ENCODE data around the gene NFKB1.
"Not testable (repeated sequence)": the region's sequence is repeated elsewhere in the genome, so short reads cannot be mapped to it uniquely, and the experiment has no call there.

NFKB1 gene

GRCh38 chr4:102601586-102602227 lies 100.5 kb downstream of the NFKB1 start:
- DNase-seq = no peak

DNA sequence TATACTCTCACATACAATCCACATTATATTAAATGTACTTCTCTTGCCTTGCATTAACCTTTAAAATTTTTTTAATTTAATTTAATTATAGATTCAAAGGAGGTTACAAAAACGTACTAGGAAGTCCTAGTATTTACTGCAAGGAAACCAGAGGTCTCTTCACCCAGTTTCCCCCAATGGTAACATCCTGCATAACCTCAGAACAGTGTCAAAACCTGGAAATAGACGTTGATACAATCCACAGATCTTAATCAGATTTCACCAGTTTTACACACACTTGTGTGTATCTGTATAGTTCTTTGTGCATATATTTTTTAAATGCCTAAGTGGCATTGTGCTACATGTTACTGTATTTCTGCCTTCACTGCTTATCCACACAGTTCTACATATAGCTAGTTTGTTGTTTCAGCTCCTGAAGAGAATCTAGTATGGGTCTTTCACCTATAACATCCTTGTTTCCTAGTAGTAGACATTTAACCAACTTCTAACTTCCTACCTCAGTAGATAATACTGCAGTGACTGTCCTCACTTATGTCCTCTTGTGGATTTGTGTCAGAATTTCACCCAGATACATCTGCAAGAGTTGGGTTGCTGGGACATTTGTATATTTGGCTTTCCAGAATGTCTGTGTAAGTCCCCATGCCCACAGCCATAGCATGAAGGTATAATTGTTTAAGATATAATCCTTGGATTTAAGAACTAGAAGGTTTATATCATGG lies 103.2 kb downstream of the NFKB1 start:
- DNase-seq = no peak

DNA sequence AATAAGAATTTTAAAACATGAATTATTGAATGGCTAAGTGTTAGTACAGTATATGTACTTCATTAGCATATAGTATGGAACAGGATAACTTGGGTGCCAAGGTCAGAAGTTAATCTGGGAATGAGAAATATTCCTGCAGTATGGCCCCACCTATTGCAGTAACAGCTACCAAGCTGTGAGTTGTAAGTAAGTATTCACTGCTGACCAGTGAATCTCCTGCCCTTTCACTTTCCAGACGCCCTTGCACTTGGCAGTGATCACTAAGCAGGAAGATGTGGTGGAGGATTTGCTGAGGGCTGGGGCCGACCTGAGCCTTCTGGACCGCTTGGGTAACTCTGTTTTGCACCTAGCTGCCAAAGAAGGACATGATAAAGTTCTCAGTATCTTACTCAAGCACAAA lies 105.1 kb downstream of the NFKB1 start:
- no peak for DNase-seq

- DNase-seq = no peak
These were observed 105.8 kb downstream of the NFKB1 start for GRCh38 chr4:102606846-102607450.

- no peak for DNase-seq
These were observed 107.0 kb downstream of the NFKB1 start for GRCh38 chr4:102608190-102608589.

DNA sequence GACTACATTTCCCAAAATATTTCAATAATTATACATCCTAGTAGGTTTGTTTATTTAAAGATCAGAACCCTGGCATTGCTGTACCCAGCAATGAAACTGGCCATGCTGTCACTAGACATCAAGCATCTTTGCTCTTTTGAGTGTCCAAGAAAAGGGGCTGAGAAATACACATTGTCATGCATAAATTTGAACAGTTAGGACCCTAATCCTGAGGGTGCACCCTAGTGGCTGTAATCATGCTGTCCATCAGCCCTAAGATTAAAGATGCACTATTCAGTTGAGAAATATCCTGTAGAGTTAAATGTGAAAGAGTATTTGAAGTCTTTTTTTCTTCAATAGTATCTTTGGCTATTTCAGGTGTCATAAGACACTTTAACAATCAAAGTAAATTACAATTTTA lies 108.8 kb downstream of the NFKB1 start:
- no peak for DNase-seq

DNA sequence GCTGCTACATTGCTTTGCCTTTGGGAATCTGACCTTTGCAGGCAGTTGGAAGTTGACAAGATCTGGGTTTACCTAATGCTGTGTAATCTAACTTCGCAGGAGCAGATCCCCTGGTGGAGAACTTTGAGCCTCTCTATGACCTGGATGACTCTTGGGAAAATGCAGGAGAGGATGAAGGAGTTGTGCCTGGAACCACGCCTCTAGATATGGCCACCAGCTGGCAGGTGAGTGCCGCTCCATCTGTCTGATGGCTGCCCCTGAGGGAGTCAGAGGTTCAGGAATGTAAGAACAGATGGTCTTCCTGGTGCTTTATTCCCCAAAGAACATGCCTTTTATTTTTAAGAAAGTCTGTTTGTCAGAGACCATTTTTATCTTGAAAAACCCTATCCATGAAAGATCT lies 109.3 kb downstream of the NFKB1 start:
- no peak for DNase-seq

DNA sequence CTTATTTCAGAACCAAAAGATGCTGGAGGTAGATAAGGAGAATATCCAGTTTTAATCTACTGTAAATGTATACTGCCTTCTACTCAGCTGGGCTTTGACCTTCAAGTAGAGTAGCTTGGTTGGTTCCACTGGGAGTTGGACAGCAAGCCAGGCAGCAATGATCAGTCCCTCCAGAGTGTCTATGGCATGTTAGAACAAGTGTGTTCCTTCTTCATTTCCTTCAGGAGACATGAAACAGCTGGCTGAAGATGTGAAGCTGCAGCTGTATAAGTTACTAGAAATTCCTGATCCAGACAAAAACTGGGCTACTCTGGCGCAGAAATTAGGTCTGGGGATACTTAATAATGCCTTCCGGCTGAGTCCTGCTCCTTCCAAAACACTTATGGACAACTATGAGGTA lies 111.1 kb downstream of the NFKB1 start:
- no peak for DNase-seq

DNA sequence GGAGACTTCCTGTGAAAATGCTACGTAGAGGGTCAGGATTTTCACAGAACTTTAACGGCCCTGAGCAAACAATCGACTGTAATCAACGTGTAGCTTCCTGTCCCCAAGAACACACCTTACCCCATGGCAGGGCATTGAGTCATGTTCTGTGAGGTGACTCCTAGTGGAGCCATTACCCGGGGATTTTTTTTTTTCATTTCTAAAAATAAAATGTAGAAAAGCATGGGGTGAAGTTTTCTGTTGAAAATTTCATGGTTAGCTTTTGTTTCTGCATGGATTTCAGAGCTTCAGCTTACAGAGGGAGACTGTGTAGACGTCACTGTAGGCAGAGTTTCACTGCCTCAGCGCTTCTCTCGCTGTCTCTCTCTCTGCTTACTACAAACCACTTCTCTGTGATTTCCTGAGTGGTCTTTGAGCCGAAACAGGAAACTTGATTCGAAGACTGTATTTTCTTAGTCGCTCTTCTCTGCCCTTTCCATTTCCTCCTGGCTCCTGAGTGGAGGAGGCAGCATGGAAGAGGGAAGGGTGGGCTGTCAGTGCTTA lies 111.7 kb downstream of the NFKB1 start:
- DNase-seq = no peak

- DNase-seq = no peak
These were observed 113.6 kb downstream of the NFKB1 start for GRCh38 chr4:102614801-102615200.

DNA sequence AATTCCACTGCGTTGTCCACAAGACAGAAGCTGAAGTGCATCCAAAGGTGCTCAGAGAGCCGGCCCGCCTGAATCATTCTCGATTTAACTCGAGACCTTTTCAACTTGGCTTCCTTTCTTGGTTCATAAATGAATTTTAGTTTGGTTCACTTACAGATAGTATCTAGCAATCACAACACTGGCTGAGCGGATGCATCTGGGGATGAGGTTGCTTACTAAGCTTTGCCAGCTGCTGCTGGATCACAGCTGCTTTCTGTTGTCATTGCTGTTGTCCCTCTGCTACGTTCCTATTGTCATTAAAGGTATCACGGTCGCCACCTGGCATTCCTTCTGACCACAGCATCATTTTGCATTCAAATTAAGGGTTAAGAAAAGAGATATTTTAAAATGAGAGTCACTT lies 115.5 kb downstream of the NFKB1 start:
- no peak for DNase-seq

- not testable (repeated sequence) for DNase-seq
These were observed 117.9 kb downstream of the NFKB1 start for GRCh38 chr4:102619021-102619420.

- DNase-seq = not testable (repeated sequence)
These were observed 118.8 kb downstream of the NFKB1 start for GRCh38 chr4:102619776-102620631.

- peak in 1 of 2 experiments; percentile 25 for DNase-seq
These were observed 119.7 kb downstream of the NFKB1 start for GRCh38 chr4:102620697-102621497.

DNA sequence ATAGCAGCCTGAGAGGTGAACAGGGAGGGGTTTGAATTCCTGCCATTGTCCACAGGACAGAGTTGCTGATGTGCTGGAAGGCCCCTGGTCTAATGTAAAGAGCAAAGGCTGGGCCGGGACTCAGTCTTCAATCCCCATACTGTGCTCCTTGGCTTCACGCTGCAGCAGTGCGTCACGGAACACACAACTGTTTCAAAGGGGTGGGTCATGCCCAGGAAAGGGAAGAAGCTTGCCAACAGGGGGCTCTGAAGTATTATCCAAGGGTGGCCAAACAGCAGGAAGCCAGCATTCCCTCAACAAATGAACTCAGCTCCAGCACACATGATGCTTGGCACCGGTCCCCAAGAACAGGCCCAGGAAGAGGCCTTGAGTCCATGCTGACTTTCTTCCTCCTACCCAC lies 122.5 kb downstream of the NFKB1 start:
- DNase-seq = no peak

DNA sequence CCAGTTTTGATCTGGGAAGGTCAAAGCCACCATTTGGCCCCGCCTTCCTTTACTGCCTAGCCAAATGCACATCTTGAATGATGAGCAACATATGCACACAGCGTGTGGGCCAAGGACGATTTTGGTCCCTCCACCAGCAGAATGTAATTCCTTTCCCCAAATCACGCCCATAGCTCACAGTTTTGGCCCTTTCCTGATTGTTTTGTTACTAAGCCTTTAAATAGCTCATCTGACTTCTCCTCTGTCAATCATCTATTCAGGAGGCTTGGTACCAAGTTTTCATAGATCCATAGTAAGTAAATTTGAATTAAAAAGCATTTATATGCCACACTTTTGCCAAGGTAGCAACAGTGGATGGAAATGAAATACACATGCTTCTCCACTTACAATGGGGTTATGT lies 123.3 kb downstream of the NFKB1 start:
- no peak for DNase-seq

DNA sequence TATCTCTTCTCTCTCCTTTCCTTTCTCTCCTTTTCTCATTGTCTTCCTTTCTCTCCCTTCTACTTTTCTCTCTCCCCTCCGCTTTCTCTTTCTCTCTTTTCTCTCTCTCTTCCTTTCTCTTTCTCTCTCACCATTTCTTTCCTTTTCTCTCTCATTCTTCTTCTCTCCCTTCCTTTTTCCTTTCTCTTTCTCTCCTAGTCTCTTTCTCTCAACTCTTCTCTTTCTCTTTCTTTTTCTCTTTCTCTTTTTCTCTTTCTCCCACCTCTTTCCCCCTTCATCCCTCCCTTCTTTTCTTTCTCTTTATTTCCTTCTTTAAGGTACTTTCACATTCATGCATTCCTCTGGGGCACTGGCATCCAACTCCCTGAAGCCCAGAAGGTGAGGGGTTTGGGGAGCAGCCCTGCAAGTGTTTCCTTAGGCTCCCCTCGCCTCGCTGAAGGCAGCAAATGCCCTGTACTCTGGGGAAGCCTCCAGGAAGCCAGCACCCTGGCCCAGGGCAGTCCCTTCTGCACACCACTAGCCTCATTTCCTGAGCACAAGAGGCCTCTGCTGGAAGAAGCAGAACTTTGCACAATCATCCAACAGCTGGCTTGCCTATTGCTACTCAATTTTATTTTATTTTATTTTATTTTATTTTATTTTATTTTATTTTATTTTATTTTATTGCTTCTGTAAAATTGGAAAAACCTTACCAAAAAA lies 124.2 kb downstream of the NFKB1 start:
- DNase-seq = no peak

GRCh38 chr4:102627831-102628523 lies 126.8 kb downstream of the NFKB1 start:
- DNase-seq = no peak

- DNase-seq = no peak
These were observed 128.5 kb downstream of the NFKB1 start for GRCh38 chr4:102629673-102630072.

- no peak for DNase-seq
These were observed 130.5 kb downstream of the NFKB1 start for GRCh38 chr4:102631616-102632015.
